A549 (cell line): ENCODE results near the gene MED27. TPM values are rescaled to one million over a fixed set of nuclear protein-coding genes. Genes with fewer than 3 reads are reported as not detected.

ENCODE experiments used
- ATAC-seq, 2 experiments: fragments of 200-7000 bp in 1 of 2; fragments of >200 bp in 1 of 2; cut with Nextera tagmentation in 1 of 2; cut with Tn5 transposase in 1 of 2; 3 replicates each; pipeline versions ENCODE4 v1.8.0 to v1.9.1; 2018 to 2020; ENCODE audit warnings: mild to moderate bottlenecking in 1 of 2, moderate library complexity in 1 of 2
- CTCF ChIA-PET: fragments of 300-600 bp; sonication (Branson Sonifier 250); formaldehyde crosslinking; extraction: SDS; loops from one replicate; lab custom pipeline; 2021; ENCODE audit warnings: antibody characterized with exemption, inconsistent platforms; lab: Yijun Ruan, JAX
- POLR2A ChIA-PET: fragments of 350-600 bp; formaldehyde crosslinking; extraction: SDS; loops from one replicate; lab custom pipeline; 2021; ENCODE audit warnings: antibody characterized with exemption, inconsistent platforms; lab: Yijun Ruan, JAX
- DNase-seq, 2 experiments: peaks; one replicate each; pipeline versions ENCODE4 v3.0.0 to v3.0.0-alpha.2; 2011 to 2016; ENCODE audit warnings: low read depth in 1 of 2, low spot score in 1 of 2
- FAIRE-seq: peaks from 2 replicates; lab custom pipeline; 2011; peaks lifted over from hg19 to GRCh38; lab: Jason Lieb, UNC
- H3K27ac ChIP-seq, 2 experiments: fragments of >200 bp; sonication (Bioruptor Twin); formaldehyde crosslinking; 3 replicates each; pipeline ENCODE4 v1.5.1; 2016 to 2017
- H3K4me1 ChIP-seq: fragments of >200 bp; sonication (Bioruptor Twin); formaldehyde crosslinking; 3 replicates; pipeline ENCODE4 v1.6.1; 2016
- H3K4me2 ChIP-seq: fragments of >200 bp; sonication (Bioruptor Twin); formaldehyde crosslinking; 3 replicates; pipeline ENCODE4 v1.6.1; 2016
- H3K4me3 ChIP-seq: fragments of >200 bp; sonication (Bioruptor Twin); formaldehyde crosslinking; 3 replicates; pipeline ENCODE4 v1.5.1; 2016
- H3K9me3 ChIP-seq: fragments of >200 bp; sonication (Bioruptor Twin); formaldehyde crosslinking; 3 replicates; pipeline ENCODE4 v1.6.1; 2016
- ATOH8 ChIP-seq: fragments of 250-450 bp; sonication (Bioruptor Pico); IDR thresholded peaks from 2 replicates; pipeline ENCODE4 v1.5.0; 2020; ENCODE audit warnings: low read depth, mild to moderate bottlenecking, moderate library complexity
- BHLHE40 ChIP-seq: IDR thresholded peaks from 2 replicates; pipeline ENCODE4 v1.6.1; 2012; ENCODE audit warnings: low read depth, low read length, inconsistent platforms
- CHD2 ChIP-seq: fragments of 150-350 bp; IDR thresholded peaks from 2 replicates; pipeline ENCODE4 v1.6.1; 2014; ENCODE audit warnings: low read length; ENCODE audit not compliant: partially characterized antibody
- CHD4 ChIP-seq: fragments of 200-600 bp; sonication (generic); IDR thresholded peaks from 2 replicates; pipeline ENCODE4 v1.6.1; 2016; ENCODE audit warnings: antibody characterized with exemption, mild to moderate bottlenecking, borderline replicate concordance
- EHF ChIP-seq: fragments of 250-450 bp; sonication (Bioruptor Pico); IDR thresholded peaks from 2 replicates; pipeline ENCODE4 v1.5.0; 2020; ENCODE audit warnings: mild to moderate bottlenecking
- ESRRA ChIP-seq: fragments of 150-350 bp; IDR thresholded peaks from 2 replicates; pipeline ENCODE4 v1.6.1; 2014; ENCODE audit warnings: mild to moderate bottlenecking, low read length, borderline replicate concordance
- FOXS1 ChIP-seq: fragments of 250-450 bp; sonication (Bioruptor Pico); IDR thresholded peaks from 2 replicates; pipeline ENCODE4 v1.5.0; 2020; ENCODE audit warnings: mild to moderate bottlenecking, moderate library complexity
- HDAC2 ChIP-seq: fragments of 200-600 bp; sonication (generic); IDR thresholded peaks from 2 replicates; pipeline ENCODE4 v1.6.1; 2016
- HES2 ChIP-seq: fragments of >200 bp; sonication (Bioruptor Twin); formaldehyde crosslinking; IDR thresholded peaks from 2 replicates; pipeline ENCODE4 v1.6.1; 2016
- HOXB13 ChIP-seq: fragments of 250-450 bp; sonication (Bioruptor Pico); IDR thresholded peaks from 2 replicates; pipeline ENCODE4 v1.5.0; 2020; ENCODE audit warnings: low read depth, mild to moderate bottlenecking, moderate library complexity
- JUN ChIP-seq, 2 experiments: fragments of >200 bp; sonication (Bioruptor Twin); formaldehyde crosslinking; IDR thresholded peaks; 2 replicates in 1 of 2; 3 replicates in 1 of 2; pipeline ENCODE4 v1.6.1; 2016 to 2017
- JUNB ChIP-seq: fragments of >200 bp; sonication (Bioruptor Twin); formaldehyde crosslinking; IDR thresholded peaks from 2 replicates; pipeline ENCODE4 v1.6.1; 2016
- KDM5A ChIP-seq: fragments of 200-600 bp; sonication (generic); IDR thresholded peaks from 2 replicates; pipeline ENCODE4 v1.6.1; 2016; ENCODE audit warnings: antibody characterized with exemption, mild to moderate bottlenecking
- MAFK ChIP-seq: fragments of 450-650 bp; IDR thresholded peaks from 2 replicates; pipeline ENCODE4 v1.6.1; 2014; ENCODE audit not compliant: partially characterized antibody
- MAZ ChIP-seq: fragments of 150-350 bp; IDR thresholded peaks from 2 replicates; pipeline ENCODE4 v1.6.1; 2014; ENCODE audit warnings: antibody characterized with exemption, low read depth, low read length, borderline replicate concordance
- NFE2L2 ChIP-seq: fragments of 150-350 bp; conservative IDR thresholded peaks from 2 replicates; pipeline ENCODE4 v1.6.1; 2014; ENCODE audit warnings: low read length
- NR3C1 ChIP-seq: fragments of >200 bp; sonication (Bioruptor Twin); formaldehyde crosslinking; IDR thresholded peaks from 3 replicates; pipeline ENCODE4 v1.6.1; 2017
- POLR2AphosphoS2 ChIP-seq: conservative IDR thresholded peaks from 2 replicates; pipeline ENCODE4 v1.6.1; 2012; ENCODE audit warnings: low read length, improper control_type of control experiment, inconsistent platforms
- RAD21 ChIP-seq, 2 experiments: fragments of >200 bp in 1 of 2; sonication (Bioruptor Twin) in 1 of 2; formaldehyde crosslinking in 1 of 2; IDR thresholded peaks in 1 of 2; conservative IDR thresholded peaks in 1 of 2; 2 replicates in 1 of 2; 3 replicates in 1 of 2; pipeline ENCODE4 v1.6.1; 2012 to 2018; ENCODE audit warnings: inconsistent platforms in 1 of 2
- TFCP2L1 ChIP-seq: fragments of 250-450 bp; sonication (Bioruptor Pico); IDR thresholded peaks from 2 replicates; pipeline ENCODE4 v1.5.0; 2021; ENCODE audit warnings: mild to moderate bottlenecking
- WGBS: methylation state at CpG from one replicate; pipeline ENCODE4 v1.1.6; 2017; ENCODE audit errors: missing lambda C conversion rate; 5-methylcytosine and 5-hydroxymethylcytosine counted together
- polyA plus RNA-seq, 4 experiments: library from polyadenylated mRNA; depleted of rRNA in 3 of 4; stranded (reverse); fragments of >200 nt; fragmentation: RNase III in 1 of 4; extraction: RNeasy Plus Mini Kit Qiagen cat#74134 plus additional on column Dnase treatment in 1 of 4; gene quantifications; 2 replicates in 3 of 4; 3 replicates in 1 of 4; pipeline ENCODE4 v1.2.3, GENCODE V29; 2011 to 2017

Gene MED27
- polyA plus RNA-seq, 2 of the 4 experiments (the other 2 are of a cell fraction) = 24.2 to 37.8 TPM

GRCh38 chr9:132035679-132036078, 44.0 kb downstream of the MED27 start:
- 89% methylated on average over 1 of the region's 1 CpG for WGBS
- Histone ChIP-seq H3K27ac (no peak overlapping the region), H3K4me3 (no peak overlapping the region), H3K4me1 (no peaks in the 10 kb centered on the region), H3K4me2 (no peak overlapping the region), H3K9me3 (no peaks in the 10 kb centered on the region)
- POLR2A ChIA-PET = no interaction called here
- no peak for FAIRE-seq
- DNase-seq = no peak
- ATAC-seq = no peak
- TF ChIP-seq EHF (CRISPR knock-in tag) (no peak), HDAC2 (no peak), JUNB (no peak), HES2 (no peak), FOXS1 (no peak), NFE2L2 (no peak), ESRRA (no peak), BHLHE40 (no peak), NR3C1 (no peak), KDM5A (no peak), MAFK (no peak), HOXB13 (CRISPR knock-in tag) (no peak), TFCP2L1 (CRISPR knock-in tag) (no peak), MAZ (no peak)
- CTCF ChIA-PET = interaction anchor here (0.6 kb wide), 1 partner anchor 184 kb away, joined by 4 read pairs; no protein-coding TSS in a partner anchor

GRCh38 chr9:132032238-132032950, 47.3 kb downstream of the MED27 start:
- TF ChIP-seq JUN (IDR thresholded peaks at IDR 0.05) (no peak), CHD2 (no peak), CHD4 (no peak), POLR2AphosphoS2 (no peak), NFE2L2 (no peak)
- H3K4me3 ChIP-seq = no peak overlapping the region
- ChIA-PET CTCF (interaction anchor here (1.5 kb wide), 1 partner anchor 24 kb away, joined by 6 read pairs; no protein-coding TSS in a partner anchor), POLR2A (no interaction called here)
- no peak for ATAC-seq
- H3K4me2 ChIP-seq = no peak overlapping the region
- no peak for FAIRE-seq
- H3K9me3 ChIP-seq = no peaks in the 10 kb centered on the region
- no peak overlapping the region for H3K27ac ChIP-seq
- WGBS = 95% methylated on average over 5 of the region's 5 CpGs
- H3K4me1 ChIP-seq = peaks cover 8% of the 10 kb centered on the region; the same call in 2 of the 3 replicates
- DNase-seq = no peak

GRCh38 chr9:132031467-132032237, 48.0 kb downstream of the MED27 start:
- ATAC-seq = no peak
- FAIRE-seq = no peak
- DNase-seq = no peak
- no peak overlapping the region for H3K27ac ChIP-seq
- no peaks in the 10 kb centered on the region for H3K9me3 ChIP-seq
- 93% methylated on average over 10 of the region's 10 CpGs for WGBS
- POLR2A ChIA-PET = no interaction called here
- H3K4me3 ChIP-seq = no peak overlapping the region
- TF ChIP-seq HES2 (no peak), KDM5A (no peak), JUN (IDR thresholded peaks at IDR 0.05) (no peak), RAD21 (conservative IDR thresholded peaks at IDR 0.05 in 1 of 2, IDR thresholded peaks at IDR 0.05 in 1 of 2) (no peak), CHD4 (no peak), ATOH8 (CRISPR knock-in tag) (no peak), ESRRA (no peak)
- H3K4me2 ChIP-seq = no peak overlapping the region
- peaks cover 15% of the 10 kb centered on the region for H3K4me1 ChIP-seq
- CTCF ChIA-PET = interaction anchor here (1.5 kb wide), 2 partner anchors 9 to 24 kb away, joined by 3 to 6 read pairs; no protein-coding TSS in a partner anchor
